Panc1 (cell line): ENCODE results near the gene B9D1. TPM values are rescaled to one million over a fixed set of nuclear protein-coding genes. Genes with fewer than 3 reads are reported as not detected.

ENCODE experiments used
- ATAC-seq: fragments of 200-7000 bp; cut with Tn5 transposase; 2 replicates; pipeline ENCODE4 v1.9.1; 2020; ENCODE audit warnings: mild to moderate bottlenecking, moderate library complexity
- BruUV-seq: library from RNA; stranded (reverse); fragments of 400-500 nt; replicated peaks from 2 replicates; lab custom pipeline; 2021; lab: Mats Ljungman, UMichigan
- CTCF ChIA-PET: fragments of 300-600 bp; sonication (Branson Sonifier 250); formaldehyde crosslinking; loops from one replicate; lab custom pipeline; 2022; ENCODE audit warnings: antibody characterized with exemption; lab: Charles Lee
- POLR2A ChIA-PET: fragments of 300-600 bp; sonication (Branson Sonifier 250); formaldehyde crosslinking; loops from one replicate; lab custom pipeline; 2022; ENCODE audit warnings: antibody characterized with exemption; lab: Charles Lee
- DNase-seq: peaks from one replicate; pipeline ENCODE4 v3.0.0-alpha.2; 2010; ENCODE audit warnings: low read depth, low spot score
- H3K27ac ChIP-seq: 2 replicates; pipeline ENCODE4 v1.5.1; 2011; ENCODE audit warnings: mild to moderate bottlenecking, low read length, inconsistent platforms
- H3K27me3 ChIP-seq: fragments of 200-500 bp; sonication (Bioruptor generic); 2 replicates; pipeline ENCODE4 v1.6.0; 2014; ENCODE audit warnings: low read length, inconsistent platforms; ENCODE audit not compliant: control insufficient read depth, insufficient read depth
- H3K36me3 ChIP-seq: fragments of 200-500 bp; sonication (Bioruptor generic); 2 replicates; pipeline ENCODE4 v1.5.1; 2014; ENCODE audit warnings: inconsistent platforms, mild to moderate bottlenecking, low read length, moderate library complexity; ENCODE audit not compliant: control insufficient read depth, insufficient read depth
- H3K4me1 ChIP-seq: 2 replicates; pipeline ENCODE4 v1.5.1; 2011; ENCODE audit warnings: inconsistent platforms, mild to moderate bottlenecking, low read length, moderate library complexity; ENCODE audit not compliant: control insufficient read depth, insufficient read depth
- H3K4me3 ChIP-seq, 2 experiments: 2 replicates each; pipeline ENCODE4 v1.5.1; 2011 to 2012; ENCODE audit warnings: low read depth in 2 of 2, low read length in 2 of 2, mild to moderate bottlenecking in 2 of 2, inconsistent platforms in 1 of 2, moderate library complexity in 1 of 2
- H3K9me3 ChIP-seq: fragments of 200-500 bp; sonication (Bioruptor generic); 2 replicates; pipeline ENCODE4 v1.5.1; 2014; ENCODE audit warnings: low read depth, mild to moderate bottlenecking, inconsistent platforms, low read length, moderate library complexity; ENCODE audit not compliant: control insufficient read depth, insufficient read depth
- CTCF ChIP-seq: fragments of 450-650 bp; IDR thresholded peaks from 2 replicates; pipeline ENCODE4 v1.5.1; 2017; ENCODE audit warnings: mild to moderate bottlenecking
- POLR2AphosphoS5 ChIP-seq: IDR thresholded peaks from 2 replicates; pipeline ENCODE4 v1.6.1; 2012; ENCODE audit warnings: mild to moderate bottlenecking, low read depth, low read length, moderate library complexity
- SIN3A ChIP-seq: IDR thresholded peaks from 2 replicates; pipeline ENCODE4 v1.6.1; 2012; ENCODE audit warnings: low read depth, mild to moderate bottlenecking, low read length, moderate library complexity, borderline replicate concordance; ENCODE audit not compliant: insufficient read depth
- TCF7L2 ChIP-seq: IDR thresholded peaks from 2 replicates; pipeline ENCODE4 v1.6.1; 2011; ENCODE audit warnings: mild to moderate bottlenecking, low read depth, low read length, inconsistent platforms
- in situ Hi-C: cut with HindIII; loops from 2 replicates; pipeline ENCODE4 v1.10.0; 2016; ENCODE audit warnings: low sequenced_read_pairs, low pct_unique_long_range_greater_than_20kb
- intact Hi-C: fragments of 100-400 bp; cut with micrococcal nuclease; formaldehyde crosslinking; loops from one replicate; pipeline ENCODE4 v1.10.0; 2022; ENCODE audit not compliant: unreplicated experiment
- total RNA-seq: library from RNA; stranded (reverse); gene quantifications from one replicate; pipeline ENCODE4 v1.2.1, GENCODE V29; 2021; ENCODE audit not compliant: unreplicated experiment
- TF ChIP-seq, protein P1 (sequence below), 2 experiments: IDR thresholded peaks; 2 replicates each; pipeline ENCODE4 v1.6.1; 2011 to 2012; ENCODE audit warnings: low read depth in 2 of 2, control low read depth in 1 of 2, low read length in 1 of 2, mild to moderate bottlenecking in 1 of 2, moderate library complexity in 1 of 2; ENCODE audit not compliant: insufficient read depth in 1 of 2

Gene B9D1
- total RNA-seq, 1 experiment from 2014 or later, result 19.1 TPM

- Histone ChIP-seq H3K27me3 (no peaks in the 10 kb centered on the region), H3K4me1 (no peaks in the 10 kb centered on the region), H3K4me3 (no peak overlapping the region), H3K9me3 (no peaks in the 10 kb centered on the region), H3K27ac (no peak overlapping the region), H3K36me3 (no peaks in the 10 kb centered on the region)
- ATAC-seq, result no peak
- intact Hi-C loops, result no loop called here
- in situ Hi-C loops, result no loop called here
- ChIA-PET CTCF (no interaction called here), POLR2A (no interaction called here)
- TF ChIP-seq, protein P1, sequence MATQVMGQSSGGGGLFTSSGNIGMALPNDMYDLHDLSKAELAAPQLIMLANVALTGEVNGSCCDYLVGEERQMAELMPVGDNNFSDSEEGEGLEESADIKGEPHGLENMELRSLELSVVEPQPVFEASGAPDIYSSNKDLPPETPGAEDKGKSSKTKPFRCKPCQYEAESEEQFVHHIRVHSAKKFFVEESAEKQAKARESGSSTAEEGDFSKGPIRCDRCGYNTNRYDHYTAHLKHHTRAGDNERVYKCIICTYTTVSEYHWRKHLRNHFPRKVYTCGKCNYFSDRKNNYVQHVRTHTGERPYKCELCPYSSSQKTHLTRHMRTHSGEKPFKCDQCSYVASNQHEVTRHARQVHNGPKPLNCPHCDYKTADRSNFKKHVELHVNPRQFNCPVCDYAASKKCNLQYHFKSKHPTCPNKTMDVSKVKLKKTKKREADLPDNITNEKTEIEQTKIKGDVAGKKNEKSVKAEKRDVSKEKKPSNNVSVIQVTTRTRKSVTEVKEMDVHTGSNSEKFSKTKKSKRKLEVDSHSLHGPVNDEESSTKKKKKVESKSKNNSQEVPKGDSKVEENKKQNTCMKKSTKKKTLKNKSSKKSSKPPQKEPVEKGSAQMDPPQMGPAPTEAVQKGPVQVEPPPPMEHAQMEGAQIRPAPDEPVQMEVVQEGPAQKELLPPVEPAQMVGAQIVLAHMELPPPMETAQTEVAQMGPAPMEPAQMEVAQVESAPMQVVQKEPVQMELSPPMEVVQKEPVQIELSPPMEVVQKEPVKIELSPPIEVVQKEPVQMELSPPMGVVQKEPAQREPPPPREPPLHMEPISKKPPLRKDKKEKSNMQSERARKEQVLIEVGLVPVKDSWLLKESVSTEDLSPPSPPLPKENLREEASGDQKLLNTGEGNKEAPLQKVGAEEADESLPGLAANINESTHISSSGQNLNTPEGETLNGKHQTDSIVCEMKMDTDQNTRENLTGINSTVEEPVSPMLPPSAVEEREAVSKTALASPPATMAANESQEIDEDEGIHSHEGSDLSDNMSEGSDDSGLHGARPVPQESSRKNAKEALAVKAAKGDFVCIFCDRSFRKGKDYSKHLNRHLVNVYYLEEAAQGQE (IDR thresholded peaks at IDR 0.05; ENCODE audit: insufficient read depth in 1 of 2, low read depth in 2 of 2, low read length in 1 of 2), result no peak
- no peak for TF ChIP-seq CTCF
- TF ChIP-seq TCF7L2, result no peak
- no peak for TF ChIP-seq POLR2AphosphoS5
- no peak for TF ChIP-seq SIN3A
- no TSS peak for BruUV-seq
- no peak for DNase-seq
Measured at GRCh38 chr17:19302791-19303331, 59.7 kb downstream of the B9D1 start.

DNA sequence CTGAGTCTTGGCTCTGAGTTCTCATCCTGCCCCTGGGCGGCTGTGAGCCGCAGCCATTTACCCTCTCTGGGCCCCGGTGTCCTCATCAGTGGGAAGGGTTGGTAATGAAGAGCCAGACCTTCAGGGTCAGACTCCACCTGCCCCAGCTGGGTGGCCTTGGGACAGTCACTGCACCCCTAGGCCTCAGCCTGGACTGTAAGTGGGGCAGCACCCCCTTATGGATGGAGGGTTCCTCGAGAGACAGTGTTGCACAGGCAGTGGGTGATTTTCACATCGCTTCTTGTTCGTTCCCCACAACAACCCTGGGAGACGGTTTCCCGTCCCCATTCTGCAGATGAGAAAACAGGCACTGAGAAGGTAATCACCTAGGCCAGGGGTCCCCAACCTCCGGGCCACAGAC lies 60.5 kb downstream of the B9D1 start:
- H3K36me3 ChIP-seq, result no peaks in the 10 kb centered on the region
- DNase-seq (no peak), ATAC-seq (no peak)
- no peak overlapping the region for H3K4me3 ChIP-seq
- POLR2A ChIA-PET, result no interaction called here
- no peaks in the 10 kb centered on the region for H3K27me3 ChIP-seq
- H3K4me1 ChIP-seq, result no peaks in the 10 kb centered on the region; the same call in 1 of the 2 replicates
- CTCF ChIA-PET, result no interaction called here
- BruUV-seq, result no TSS peak
- TF ChIP-seq, protein P1 (IDR thresholded peaks at IDR 0.05; ENCODE audit: insufficient read depth in 1 of 2, low read depth in 2 of 2, low read length in 1 of 2), result no peak
- TF ChIP-seq CTCF (no peak), POLR2AphosphoS5 (no peak), SIN3A (no peak), TCF7L2 (no peak)
- H3K9me3 ChIP-seq, result no peaks in the 10 kb centered on the region
- intact Hi-C loops (no loop called here), in situ Hi-C loops (no loop called here)
- H3K27ac ChIP-seq, result no peak overlapping the region
